GM12878 (cell line): ENCODE results near the gene PIK3R4. TPM values are rescaled to one million over a fixed set of nuclear protein-coding genes. Genes with fewer than 3 reads are reported as not detected.

Source experiments
- BMI1 ChIP-seq: fragments of 450-650 bp; IDR thresholded peaks from 2 replicates; pipeline ENCODE4 v1.6.1; 2016; ENCODE audit warnings: mild to moderate bottlenecking, moderate library complexity, borderline replicate concordance
- CHD2 ChIP-seq: IDR thresholded peaks from 2 replicates; pipeline ENCODE4 v1.6.1; 2011; ENCODE audit warnings: low read depth, low read length, improper control_type of control experiment, borderline replicate concordance
- CREB1 ChIP-seq: IDR thresholded peaks from 2 replicates; pipeline ENCODE4 v1.6.1; 2012; ENCODE audit warnings: low read depth, mild to moderate bottlenecking, inconsistent platforms
- DPF2 ChIP-seq: fragments of 450-650 bp; IDR thresholded peaks from 2 replicates; pipeline ENCODE4 v1.6.1; 2017; ENCODE audit warnings: mild to moderate bottlenecking
- FOXM1 ChIP-seq: IDR thresholded peaks from 2 replicates; pipeline ENCODE4 v1.6.1; 2012; ENCODE audit warnings: low read depth, mild to moderate bottlenecking, inconsistent platforms, low read length, moderate library complexity
- HDAC2 ChIP-seq: fragments of 200-600 bp; sonication (generic); IDR thresholded peaks from 2 replicates; pipeline ENCODE4 v1.6.1; 2017
- JUNB ChIP-seq: IDR thresholded peaks from 2 replicates; pipeline ENCODE4 v1.6.1; 2016; ENCODE audit warnings: antibody characterized with exemption, mild to moderate bottlenecking
- MEF2A ChIP-seq: IDR thresholded peaks from 2 replicates; pipeline ENCODE4 v1.6.1; 2011; ENCODE audit warnings: low read depth, mild to moderate bottlenecking, low read length, moderate library complexity; ENCODE audit not compliant: insufficient read depth
- MTA3 ChIP-seq: IDR thresholded peaks from 2 replicates; pipeline ENCODE4 v1.6.1; 2012; ENCODE audit warnings: low read length, inconsistent platforms, borderline replicate concordance
- POLR2A ChIP-seq: IDR thresholded peaks from 2 replicates; pipeline ENCODE4 v1.6.1; 2011; ENCODE audit warnings: low read depth, mild to moderate bottlenecking, low read length
- POU2F2 ChIP-seq: IDR thresholded peaks from 3 replicates; pipeline ENCODE4 v1.6.1; 2011; ENCODE audit warnings: low read depth, mild to moderate bottlenecking, low read length, borderline replicate concordance
- SMAD1 ChIP-seq: fragments of 450-650 bp; IDR thresholded peaks from 2 replicates; pipeline ENCODE4 v1.6.1; 2018; ENCODE audit warnings: mild to moderate bottlenecking, low read depth; ENCODE audit not compliant: partially characterized antibody
- SMC3 ChIP-seq: IDR thresholded peaks from 2 replicates; pipeline ENCODE4 v1.6.1; 2011; ENCODE audit warnings: low read length, improper control_type of control experiment, borderline replicate concordance
- STAT1 ChIP-seq: fragments of 450-650 bp; conservative IDR thresholded peaks from 2 replicates; pipeline ENCODE4 v1.6.1; 2014; ENCODE audit warnings: antibody characterized with exemption, mild to moderate bottlenecking
- YBX1 ChIP-seq: fragments of 450-650 bp; IDR thresholded peaks from 2 replicates; pipeline ENCODE4 v1.6.1; 2016; ENCODE audit warnings: antibody characterized with exemption
- ZZZ3 ChIP-seq: IDR thresholded peaks from 2 replicates; pipeline ENCODE4 v1.6.1; 2011; ENCODE audit warnings: low read depth; ENCODE audit not compliant: control insufficient read depth, insufficient read length
- polyA plus RNA-seq, 11 experiments: library from polyadenylated mRNA; depleted of rRNA in 4 of 11; unstranded in 6 of 11; stranded (reverse) in 5 of 11; fragments of >200 nt; fragmentation: Nextera tagmentation in 4 of 11; fragmentation: Illumina TruSeq in 1 of 11; extraction: Ambion mirVana in 4 of 11; extraction: Trizol in 1 of 11; gene quantifications; 1 replicate in 1 of 11; 2 replicates in 10 of 11; pipeline versions ENCODE4 v1.2.1 to v1.2.3, GENCODE V29; 2011 to 2016; ENCODE audit warnings: inconsistent platforms in 2 of 11, missing spikeins in 2 of 11, low read depth in 1 of 11
- total RNA-seq, 4 experiments: library from RNA; depleted of rRNA in 3 of 4; stranded (reverse); fragments of >200 nt in 3 of 4; fragmentation: Illumina TruSeq in 1 of 4; extraction: Trizol in 1 of 4; gene quantifications; 2 replicates each; pipeline versions ENCODE4 v1.2.1 to v1.2.3, GENCODE V29; 2013 to 2021
- TF ChIP-seq, protein P1 (sequence below): IDR thresholded peaks from 2 replicates; pipeline ENCODE4 v1.6.1; 2011; ENCODE audit warnings: borderline replicate concordance, low read depth, mild to moderate bottlenecking, moderate library complexity, mixed read lengths, low read length; ENCODE audit not compliant: insufficient read depth; ENCODE audit errors: extremely low read length
- TF ChIP-seq, protein P2 (sequence below): IDR thresholded peaks from 2 replicates; pipeline ENCODE4 v1.6.1; 2011; ENCODE audit warnings: low read depth, low read length, improper control_type of control experiment, borderline replicate concordance
- TF ChIP-seq, protein P3 (sequence below): fragments of 450-650 bp; IDR thresholded peaks from 2 replicates; pipeline ENCODE4 v1.6.1; 2018; ENCODE audit warnings: borderline replicate concordance, mild to moderate bottlenecking; ENCODE audit not compliant: partially characterized antibody
- TF ChIP-seq, protein P4 (sequence below): fragments of 450-650 bp; IDR thresholded peaks from 2 replicates; pipeline ENCODE4 v1.6.1; 2017; ENCODE audit warnings: mild to moderate bottlenecking, low read depth, inconsistent platforms; ENCODE audit not compliant: poor library complexity, severe bottlenecking
- TF ChIP-seq, protein P5 (sequence below): fragments of 450-650 bp; formaldehyde crosslinking; IDR thresholded peaks from 2 replicates; pipeline ENCODE4 v1.5.0; 2022; ENCODE audit warnings: mild to moderate bottlenecking, missing genetic modification characterization

The PIK3R4 gene
- total and polyA plus RNA-seq, 10 of the 15 experiments (the other 5 are each of a cell fraction or from before 2014, with no cell fraction given): 22.6 to 50.2 (median 31.1) TPM

DNA sequence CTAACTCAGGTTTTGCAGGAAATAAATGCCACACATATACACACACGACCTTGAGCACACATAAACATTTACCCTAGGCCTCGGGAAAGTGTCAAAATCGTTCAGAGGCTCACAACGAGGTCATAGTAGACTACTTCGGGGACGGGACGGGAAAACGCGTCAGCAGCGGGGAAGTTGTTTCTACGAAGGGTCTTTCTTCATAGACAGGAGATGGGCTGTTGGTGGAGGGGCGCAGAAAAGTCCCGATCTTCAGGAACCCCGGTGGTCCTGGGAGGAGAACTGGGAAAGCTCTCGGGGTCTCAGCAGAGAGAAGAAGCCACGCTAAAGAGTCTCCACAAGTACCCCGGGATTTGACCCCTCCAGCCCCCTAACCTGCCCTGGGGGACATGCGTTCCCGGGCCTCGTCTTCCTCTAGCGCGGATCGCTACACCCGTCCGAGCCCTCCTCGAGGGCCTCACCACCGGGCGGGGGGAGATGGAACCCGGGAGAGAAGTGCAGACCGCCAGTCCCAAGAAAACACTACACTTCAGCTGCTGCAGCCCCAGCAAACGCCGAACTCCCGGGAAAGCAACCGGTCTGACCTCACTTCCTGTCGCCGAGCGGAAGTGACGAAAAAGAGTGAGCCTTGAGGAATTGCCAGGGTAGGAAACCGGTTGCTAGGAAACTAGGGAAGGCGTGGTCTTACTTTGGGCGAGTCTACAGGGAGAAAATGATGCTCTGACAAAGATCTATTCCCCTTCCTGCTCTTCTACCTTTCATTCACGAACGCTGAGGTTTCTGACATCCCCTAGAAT lies at the start of gene PIK3R4 (continued):
- TF ChIP-seq STAT1 (no peak), BMI1 (peak; percentile 62; the same call in 1 of the 2 replicates), ZZZ3 (no peak), SMC3 (no peak), POU2F2 (peak; percentile 42; the same call in 1 of the 3 replicates), SMAD1 (no peak), POLR2A (peak; percentile 80), CHD2 (no peak), DPF2 (no peak), MEF2A (no peak), MTA3 (no peak), FOXM1 (no peak), JUNB (no peak), YBX1 (no peak), CREB1 (peak; percentile 99), HDAC2 (no peak)
- TF ChIP-seq, protein P1, sequence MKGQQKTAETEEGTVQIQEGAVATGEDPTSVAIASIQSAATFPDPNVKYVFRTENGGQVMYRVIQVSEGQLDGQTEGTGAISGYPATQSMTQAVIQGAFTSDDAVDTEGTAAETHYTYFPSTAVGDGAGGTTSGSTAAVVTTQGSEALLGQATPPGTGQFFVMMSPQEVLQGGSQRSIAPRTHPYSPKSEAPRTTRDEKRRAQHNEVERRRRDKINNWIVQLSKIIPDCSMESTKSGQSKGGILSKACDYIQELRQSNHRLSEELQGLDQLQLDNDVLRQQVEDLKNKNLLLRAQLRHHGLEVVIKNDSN: no peak
- TF ChIP-seq, protein P2, sequence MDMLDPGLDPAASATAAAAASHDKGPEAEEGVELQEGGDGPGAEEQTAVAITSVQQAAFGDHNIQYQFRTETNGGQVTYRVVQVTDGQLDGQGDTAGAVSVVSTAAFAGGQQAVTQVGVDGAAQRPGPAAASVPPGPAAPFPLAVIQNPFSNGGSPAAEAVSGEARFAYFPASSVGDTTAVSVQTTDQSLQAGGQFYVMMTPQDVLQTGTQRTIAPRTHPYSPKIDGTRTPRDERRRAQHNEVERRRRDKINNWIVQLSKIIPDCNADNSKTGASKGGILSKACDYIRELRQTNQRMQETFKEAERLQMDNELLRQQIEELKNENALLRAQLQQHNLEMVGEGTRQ: no peak
- TF ChIP-seq, protein P3, sequence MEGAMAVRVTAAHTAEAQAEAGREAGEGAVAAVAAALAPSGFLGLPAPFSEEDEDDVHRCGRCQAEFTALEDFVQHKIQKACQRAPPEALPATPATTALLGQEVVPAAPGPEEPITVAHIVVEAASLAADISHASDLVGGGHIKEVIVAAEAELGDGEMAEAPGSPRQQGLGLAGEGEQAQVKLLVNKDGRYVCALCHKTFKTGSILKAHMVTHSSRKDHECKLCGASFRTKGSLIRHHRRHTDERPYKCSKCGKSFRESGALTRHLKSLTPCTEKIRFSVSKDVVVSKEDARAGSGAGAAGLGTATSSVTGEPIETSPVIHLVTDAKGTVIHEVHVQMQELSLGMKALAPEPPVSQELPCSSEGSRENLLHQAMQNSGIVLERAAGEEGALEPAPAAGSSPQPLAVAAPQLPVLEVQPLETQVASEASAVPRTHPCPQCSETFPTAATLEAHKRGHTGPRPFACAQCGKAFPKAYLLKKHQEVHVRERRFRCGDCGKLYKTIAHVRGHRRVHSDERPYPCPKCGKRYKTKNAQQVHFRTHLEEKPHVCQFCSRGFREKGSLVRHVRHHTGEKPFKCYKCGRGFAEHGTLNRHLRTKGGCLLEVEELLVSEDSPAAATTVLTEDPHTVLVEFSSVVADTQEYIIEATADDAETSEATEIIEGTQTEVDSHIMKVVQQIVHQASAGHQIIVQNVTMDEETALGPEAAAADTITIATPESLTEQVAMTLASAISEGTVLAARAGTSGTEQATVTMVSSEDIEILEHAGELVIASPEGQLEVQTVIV: no peak
- TF ChIP-seq, protein P4, sequence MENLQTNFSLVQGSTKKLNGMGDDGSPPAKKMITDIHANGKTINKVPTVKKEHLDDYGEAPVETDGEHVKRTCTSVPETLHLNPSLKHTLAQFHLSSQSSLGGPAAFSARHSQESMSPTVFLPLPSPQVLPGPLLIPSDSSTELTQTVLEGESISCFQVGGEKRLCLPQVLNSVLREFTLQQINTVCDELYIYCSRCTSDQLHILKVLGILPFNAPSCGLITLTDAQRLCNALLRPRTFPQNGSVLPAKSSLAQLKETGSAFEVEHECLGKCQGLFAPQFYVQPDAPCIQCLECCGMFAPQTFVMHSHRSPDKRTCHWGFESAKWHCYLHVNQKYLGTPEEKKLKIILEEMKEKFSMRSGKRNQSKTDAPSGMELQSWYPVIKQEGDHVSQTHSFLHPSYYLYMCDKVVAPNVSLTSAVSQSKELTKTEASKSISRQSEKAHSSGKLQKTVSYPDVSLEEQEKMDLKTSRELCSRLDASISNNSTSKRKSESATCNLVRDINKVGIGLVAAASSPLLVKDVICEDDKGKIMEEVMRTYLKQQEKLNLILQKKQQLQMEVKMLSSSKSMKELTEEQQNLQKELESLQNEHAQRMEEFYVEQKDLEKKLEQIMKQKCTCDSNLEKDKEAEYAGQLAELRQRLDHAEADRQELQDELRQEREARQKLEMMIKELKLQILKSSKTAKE: no peak
- TF ChIP-seq, protein P5, sequence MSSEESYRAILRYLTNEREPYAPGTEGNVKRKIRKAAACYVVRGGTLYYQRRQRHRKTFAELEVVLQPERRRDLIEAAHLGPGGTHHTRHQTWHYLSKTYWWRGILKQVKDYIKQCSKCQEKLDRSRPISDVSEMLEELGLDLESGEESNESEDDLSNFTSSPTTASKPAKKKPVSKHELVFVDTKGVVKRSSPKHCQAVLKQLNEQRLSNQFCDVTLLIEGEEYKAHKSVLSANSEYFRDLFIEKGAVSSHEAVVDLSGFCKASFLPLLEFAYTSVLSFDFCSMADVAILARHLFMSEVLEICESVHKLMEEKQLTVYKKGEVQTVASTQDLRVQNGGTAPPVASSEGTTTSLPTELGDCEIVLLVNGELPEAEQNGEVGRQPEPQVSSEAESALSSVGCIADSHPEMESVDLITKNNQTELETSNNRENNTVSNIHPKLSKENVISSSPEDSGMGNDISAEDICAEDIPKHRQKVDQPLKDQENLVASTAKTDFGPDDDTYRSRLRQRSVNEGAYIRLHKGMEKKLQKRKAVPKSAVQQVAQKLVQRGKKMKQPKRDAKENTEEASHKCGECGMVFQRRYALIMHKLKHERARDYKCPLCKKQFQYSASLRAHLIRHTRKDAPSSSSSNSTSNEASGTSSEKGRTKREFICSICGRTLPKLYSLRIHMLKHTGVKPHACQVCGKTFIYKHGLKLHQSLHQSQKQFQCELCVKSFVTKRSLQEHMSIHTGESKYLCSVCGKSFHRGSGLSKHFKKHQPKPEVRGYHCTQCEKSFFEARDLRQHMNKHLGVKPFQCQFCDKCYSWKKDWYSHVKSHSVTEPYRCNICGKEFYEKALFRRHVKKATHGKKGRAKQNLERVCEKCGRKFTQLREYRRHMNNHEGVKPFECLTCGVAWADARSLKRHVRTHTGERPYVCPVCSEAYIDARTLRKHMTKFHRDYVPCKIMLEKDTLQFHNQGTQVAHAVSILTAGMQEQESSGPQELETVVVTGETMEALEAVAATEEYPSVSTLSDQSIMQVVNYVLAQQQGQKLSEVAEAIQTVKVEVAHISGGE (CRISPR knock-in tag): no peak
